ENCODE results near the gene BORCS5. TPM values are rescaled to one million over a fixed set of nuclear protein-coding genes. Genes with fewer than 3 reads are reported as not detected.
"Not testable (repeated sequence)": the region's sequence is repeated elsewhere in the genome, so short reads cannot be mapped to it uniquely, and the experiment has no call there.

The BORCS5 gene
- total and polyA plus RNA-seq, 3 donors from 2014 or later: 20.3 to 46.3 (median 22.8) TPM

DNA sequence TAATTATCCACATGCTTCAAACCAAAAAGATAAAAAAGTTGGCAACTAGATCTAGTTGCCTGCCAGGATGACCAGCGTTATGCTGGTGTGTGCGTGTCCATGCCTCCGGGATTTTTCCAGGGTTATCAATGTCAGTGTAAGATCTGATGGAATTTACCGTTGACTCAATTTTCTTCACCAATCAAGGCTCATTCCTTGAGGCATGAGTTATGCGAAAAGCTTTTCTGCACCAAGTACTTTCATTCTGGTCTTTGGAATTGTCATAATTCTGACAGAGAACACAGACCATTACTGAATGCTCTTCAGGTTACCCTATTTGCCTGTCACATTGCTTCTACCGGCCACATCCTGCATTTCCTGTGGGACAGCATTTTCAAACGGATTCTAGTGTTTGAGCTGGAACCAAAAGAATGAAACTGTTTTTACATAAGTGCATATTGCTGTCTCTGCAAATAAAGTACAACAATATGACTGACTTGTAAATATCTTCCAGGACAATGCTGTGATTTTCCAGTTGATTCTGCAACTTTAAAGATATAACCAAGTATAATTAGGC is 114.0 kb downstream of the BORCS5 start:
- H3K4me3 ChIP-seq: no peak overlapping the region
- H3K27me3 ChIP-seq: no peaks in the 10 kb centered on the region
- H3K4me1 ChIP-seq: no peaks in the 10 kb centered on the region
- H3K36me3 ChIP-seq (ENCODE audit: low read depth, missing control alignments): no peaks in the 10 kb centered on the region
- intact Hi-C loops (cut with DNase I; ENCODE audit: low total_unique reads): no loop called here
- no peaks in the 10 kb centered on the region for H3K9me3 ChIP-seq
- no peak overlapping the region for H3K27ac ChIP-seq
- 85 to 87% methylated on average over 7 of the region's 7 CpGs for WGBS, 2 donors
- DNase-seq: no peak
- no peak for TF ChIP-seq CTCF (IDR thresholded peaks at IDR 0.05)
- TF ChIP-seq POLR2A (IDR thresholded peaks at IDR 0.05): no peak

DNA sequence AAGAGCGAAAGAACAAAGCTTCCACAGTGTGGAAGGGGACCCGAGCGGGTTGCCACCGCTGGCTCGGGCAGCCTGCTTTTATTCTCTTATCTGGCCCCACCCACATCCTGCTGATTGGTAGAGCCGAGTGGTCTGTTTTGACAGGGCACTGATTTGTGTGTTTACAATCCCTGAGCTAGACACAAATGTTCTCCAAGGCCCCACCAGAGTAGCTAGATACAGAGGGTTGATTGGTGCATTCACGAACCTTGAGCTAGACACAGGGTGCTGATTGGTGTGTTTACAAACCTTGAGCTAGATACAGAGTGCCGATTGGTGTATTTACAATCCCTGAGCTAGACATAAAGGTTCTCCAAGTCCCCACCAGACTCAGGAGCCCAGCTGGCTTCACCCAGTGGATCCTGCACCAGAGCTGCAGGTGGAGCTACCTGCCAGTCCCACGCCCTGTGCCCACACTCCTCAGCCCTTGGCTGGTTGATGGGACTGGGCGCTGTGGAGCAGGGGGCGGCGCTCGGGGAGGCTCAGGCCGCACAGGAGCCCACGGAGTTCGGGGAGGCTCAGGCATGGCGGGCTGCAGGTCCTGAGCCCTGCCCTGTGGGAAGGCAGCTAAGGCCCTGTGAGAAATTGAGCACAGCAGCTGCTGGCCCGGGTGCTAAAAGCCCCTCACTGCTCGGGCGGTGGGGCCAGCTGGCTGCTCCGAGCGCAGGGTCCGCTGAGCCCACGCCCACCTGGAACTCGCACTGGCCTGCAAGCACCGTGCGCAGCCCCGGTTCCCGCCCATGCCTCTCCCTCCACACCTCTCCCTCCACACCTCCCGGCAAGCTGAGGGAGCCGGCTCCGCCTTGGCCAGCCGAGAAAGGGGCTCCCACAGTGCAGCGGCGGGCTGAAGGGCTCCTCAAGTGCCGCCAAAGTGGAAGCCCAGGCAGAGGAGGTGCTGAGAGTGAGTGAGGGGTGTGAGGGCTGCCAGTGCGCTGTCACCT is 115.4 kb downstream of the BORCS5 start:
- H3K27me3 ChIP-seq; H3K27ac ChIP-seq; DNase-seq; H3K36me3 ChIP-seq (ENCODE audit: low read depth, missing control alignments); intact Hi-C loops (cut with DNase I; ENCODE audit: low total_unique reads); H3K4me3 ChIP-seq; H3K9me3 ChIP-seq; H3K4me1 ChIP-seq: not testable (repeated sequence)
- WGBS, 2 donors: 85 to 86% methylated on average over 12 to 35 of the region's 37 CpGs

DNA sequence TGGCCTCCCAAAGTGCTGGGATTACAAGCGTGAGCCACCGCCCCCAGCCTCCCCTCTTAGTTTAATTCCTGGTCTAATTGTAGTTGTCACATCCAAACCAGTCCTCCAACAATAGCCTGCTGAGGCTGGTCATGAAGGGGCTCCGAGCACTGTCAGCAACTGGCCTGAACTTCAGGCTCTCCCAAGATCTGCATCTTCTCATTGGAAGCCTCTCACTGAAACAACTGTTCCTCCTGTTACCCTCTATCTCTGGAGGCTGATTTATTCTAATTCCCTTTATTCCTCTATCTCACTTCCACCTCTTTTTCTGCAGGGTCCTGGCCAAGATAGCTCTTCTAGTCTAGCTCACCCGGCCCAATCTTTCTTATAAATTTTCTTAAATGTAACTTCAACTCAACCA is 116.3 kb downstream of the BORCS5 start:
- Histone ChIP-seq H3K27ac (no peak overlapping the region), H3K9me3 (no peaks in the 10 kb centered on the region), H3K36me3 (ENCODE audit: low read depth, missing control alignments) (no peaks in the 10 kb centered on the region), H3K4me1 (no peaks in the 10 kb centered on the region), H3K4me3 (no peak overlapping the region), H3K27me3 (no peaks in the 10 kb centered on the region)
- TF ChIP-seq POLR2A (IDR thresholded peaks at IDR 0.05) (no peak), CTCF (IDR thresholded peaks at IDR 0.05) (no peak)
- intact Hi-C loops (cut with DNase I; ENCODE audit: low total_unique reads): no loop called here
- no peak for DNase-seq
- WGBS, 2 donors: 77 to 87% methylated on average over 4 of the region's 4 CpGs

DNA sequence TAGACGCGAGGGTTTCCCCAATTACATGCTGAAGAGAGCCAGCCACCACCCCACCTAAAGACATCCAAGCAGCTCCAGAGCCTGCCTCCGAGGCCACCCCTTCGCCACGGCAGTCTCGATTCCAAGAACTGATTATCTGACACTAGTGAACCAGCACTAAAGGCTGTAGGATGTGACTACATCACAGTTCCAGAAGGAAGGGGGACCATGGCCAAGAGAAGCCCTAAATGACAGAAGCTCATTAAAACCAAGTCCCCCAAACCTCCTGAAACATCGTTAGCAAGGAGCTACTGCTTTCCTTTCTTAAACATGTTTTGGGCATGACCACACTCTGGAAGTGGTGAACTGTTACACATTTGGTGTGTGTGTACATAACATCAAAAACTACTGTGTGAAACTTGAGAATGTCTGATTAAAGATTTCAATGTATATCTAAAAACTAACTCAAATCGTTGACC is 117.6 kb downstream of the BORCS5 start:
- intact Hi-C loops (cut with DNase I; ENCODE audit: low total_unique reads): no loop called here
- no peaks in the 10 kb centered on the region for H3K36me3 ChIP-seq (ENCODE audit: low read depth, missing control alignments)
- WGBS, 2 donors: 87 to 95% methylated on average over 8 of the region's 8 CpGs
- DNase-seq: no peak
- H3K4me1 ChIP-seq: no peaks in the 10 kb centered on the region
- no peak for TF ChIP-seq CTCF (IDR thresholded peaks at IDR 0.05)
- TF ChIP-seq POLR2A (IDR thresholded peaks at IDR 0.05): no peak
- H3K4me3 ChIP-seq: no peak overlapping the region
- H3K27ac ChIP-seq: no peak overlapping the region
- no peaks in the 10 kb centered on the region for H3K9me3 ChIP-seq
- no peaks in the 10 kb centered on the region for H3K27me3 ChIP-seq

DNA sequence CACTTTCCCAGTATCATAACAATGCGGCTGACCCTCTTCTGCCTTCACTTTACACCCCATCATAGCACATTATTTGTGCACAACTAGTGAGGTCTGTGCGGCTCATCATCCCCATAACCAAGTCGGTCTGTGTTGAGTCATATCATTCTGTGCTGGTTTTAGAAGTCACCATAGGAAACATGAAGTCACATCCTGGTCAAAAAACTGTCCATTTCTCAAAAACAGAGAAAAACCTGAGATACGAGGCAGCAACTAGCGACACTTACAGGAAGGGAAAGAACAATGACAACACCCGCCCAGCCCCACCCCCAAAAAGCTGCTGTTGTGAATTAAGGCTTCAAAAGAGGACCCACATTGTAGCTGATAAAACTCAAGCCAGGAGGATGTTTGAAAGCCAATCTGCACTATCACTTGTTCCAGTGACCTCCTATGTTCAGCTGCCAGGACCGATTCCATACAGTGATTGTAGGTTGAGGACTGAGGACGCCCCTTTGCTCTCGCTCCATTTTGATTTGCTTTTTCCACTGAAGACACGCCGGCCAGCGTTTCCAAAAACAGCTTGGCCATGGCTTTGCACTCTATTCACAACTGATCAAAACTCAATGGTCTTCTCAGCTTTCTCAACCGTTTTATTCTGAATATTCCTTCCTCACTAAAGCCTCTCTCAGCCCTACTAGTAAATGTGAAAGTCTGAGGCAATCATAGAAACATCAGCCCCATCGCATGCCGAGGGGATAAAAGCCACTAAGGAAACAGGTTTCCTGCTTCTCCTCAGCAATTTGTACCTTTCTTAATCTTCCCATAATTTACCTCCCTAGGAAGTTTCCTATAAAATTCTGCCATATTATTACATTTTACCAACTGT is 118.3 kb downstream of the BORCS5 start:
- Histone ChIP-seq H3K36me3 (ENCODE audit: low read depth, missing control alignments) (no peaks in the 10 kb centered on the region), H3K4me1 (no peaks in the 10 kb centered on the region), H3K4me3 (no peak overlapping the region), H3K27me3 (no peaks in the 10 kb centered on the region), H3K9me3 (no peaks in the 10 kb centered on the region), H3K27ac (no peak overlapping the region)
- intact Hi-C loops (cut with DNase I; ENCODE audit: low total_unique reads): no loop called here
- WGBS, 2 donors: 92 to 93% methylated on average over 15 of the region's 15 CpGs
- TF ChIP-seq POLR2A (IDR thresholded peaks at IDR 0.05) (no peak), CTCF (IDR thresholded peaks at IDR 0.05) (no peak)
- DNase-seq: no peak

All from testis (tissue), 3 donors.